SK-N-SH (cell line): ENCODE results near the gene RBM45. TPM values are rescaled to one million over a fixed set of nuclear protein-coding genes. Genes with fewer than 3 reads are reported as not detected.

Experiments used
- CTCF ChIA-PET: fragments of 300-600, 350-600 bp; formaldehyde crosslinking; extraction: SDS; loops from one replicate; lab custom pipeline; 2021; lab: Yijun Ruan, JAX
- POLR2A ChIA-PET: fragments of 350-600 bp; sonication (Branson Sonifier 250); formaldehyde crosslinking; extraction: SDS; loops from one replicate; lab custom pipeline; 2020; ENCODE audit warnings: antibody characterized with exemption, inconsistent platforms; lab: Yijun Ruan, JAX
- DNase-seq: peaks from one replicate; pipeline ENCODE4 v3.0.0; 2012
- H2AFZ ChIP-seq: fragments of 200-600 bp; sonication (generic); 2 replicates; pipeline ENCODE4 v1.8.1; 2016; ENCODE audit warnings: antibody characterized with exemption, mild to moderate bottlenecking, low read depth
- H3F3A ChIP-seq: fragments of 200-600 bp; sonication (generic); replicated peaks from 2 replicates; pipeline ENCODE3; 2016; ENCODE audit warnings: antibody characterized with exemption, mild to moderate bottlenecking; ENCODE audit not compliant: insufficient read depth
- H3K27ac ChIP-seq, 2 experiments: fragments of 200-500 bp in 1 of 2; fragments of 200-600 bp in 1 of 2; sonication (Bioruptor generic) in 1 of 2; sonication (generic), shearing (Covaris generic) in 1 of 2; 2 replicates each; pipeline versions ENCODE4 v1.5.1 to v1.6.1; 2014 to 2016; ENCODE audit warnings: low read depth in 2 of 2, inconsistent platforms in 1 of 2, low read length in 1 of 2, mild to moderate bottlenecking in 1 of 2, mixed read lengths in 1 of 2
- H3K27me3 ChIP-seq: fragments of 200-600 bp; sonication (generic), shearing (Covaris generic); 2 replicates; pipeline ENCODE4 v1.6.1; 2016; ENCODE audit warnings: mixed run types; ENCODE audit not compliant: insufficient read depth
- H3K36me3 ChIP-seq, 2 experiments: fragments of 200-500 bp in 1 of 2; fragments of 200-600 bp in 1 of 2; sonication (Bioruptor generic) in 1 of 2; sonication (generic) in 1 of 2; replicated peaks in 1 of 2; 2 replicates each; pipeline versions ENCODE3 to v1.5.1; 2014 to 2016; ENCODE audit warnings: low read length in 1 of 2, mild to moderate bottlenecking in 1 of 2; ENCODE audit not compliant: insufficient read depth in 2 of 2, control insufficient read depth in 1 of 2
- H3K4me1 ChIP-seq, 2 experiments: fragments of 200-500 bp in 1 of 2; fragments of 200-600 bp in 1 of 2; sonication (Bioruptor generic) in 1 of 2; sonication (generic), shearing (Covaris generic) in 1 of 2; 2 replicates each; pipeline versions ENCODE4 v1.5.1 to v1.6.1; 2014 to 2016; ENCODE audit warnings: low read depth in 1 of 2, low read length in 1 of 2, mixed run types in 1 of 2; ENCODE audit not compliant: insufficient read depth in 2 of 2, control insufficient read depth in 1 of 2
- H3K4me2 ChIP-seq: fragments of 200-600 bp; sonication (generic), shearing (Covaris generic); 2 replicates; pipeline ENCODE4 v1.6.1; 2017; ENCODE audit warnings: mixed run types
- H3K4me3 ChIP-seq, 2 experiments: fragments of 200-500 bp in 1 of 2; fragments of 200-600 bp in 1 of 2; sonication (Bioruptor generic) in 1 of 2; sonication (generic), shearing (Covaris generic) in 1 of 2; 2 replicates each; pipeline versions ENCODE4 v1.5.1 to v1.8.1; 2014 to 2016; ENCODE audit warnings: low read depth in 2 of 2, inconsistent platforms in 1 of 2, low read length in 1 of 2, mild to moderate bottlenecking in 1 of 2, mixed read lengths in 1 of 2, moderate library complexity in 1 of 2
- H3K79me2 ChIP-seq: fragments of 200-600 bp; sonication (generic); 2 replicates; pipeline ENCODE4 v1.8.1; 2017; ENCODE audit warnings: mild to moderate bottlenecking; ENCODE audit not compliant: insufficient read depth
- H3K9ac ChIP-seq: fragments of 200-600 bp; sonication (generic); 2 replicates; pipeline ENCODE4 v1.6.1; 2017; ENCODE audit warnings: mixed run types
- H3K9me2 ChIP-seq: fragments of 200-600 bp; sonication (generic); 2 replicates; pipeline ENCODE4 v1.6.1; 2017; ENCODE audit warnings: mixed run types
- H3K9me3 ChIP-seq: fragments of 200-600 bp; sonication (generic); 2 replicates; pipeline ENCODE4 v1.6.1; 2017; ENCODE audit warnings: mixed run types, mild to moderate bottlenecking, moderate library complexity
- H4K20me1 ChIP-seq: fragments of 200-600 bp; sonication (generic); 2 replicates; pipeline ENCODE4 v1.6.1; 2017; ENCODE audit warnings: mild to moderate bottlenecking, mixed run types; ENCODE audit not compliant: insufficient read depth
- ELF1 ChIP-seq: IDR thresholded peaks from 2 replicates; pipeline ENCODE4 v1.4.0; 2012
- FOXM1 ChIP-seq: IDR thresholded peaks from 2 replicates; pipeline ENCODE4 v1.4.0; 2012; ENCODE audit warnings: low read depth, mild to moderate bottlenecking
- GABPA ChIP-seq: IDR thresholded peaks from 2 replicates; pipeline ENCODE4 v1.4.0; 2012; ENCODE audit warnings: low read depth, mild to moderate bottlenecking
- IRF3 ChIP-seq: fragments of 150-350 bp; IDR thresholded peaks from 2 replicates; pipeline ENCODE4 v1.6.1; 2016; ENCODE audit warnings: mild to moderate bottlenecking, low read depth, low read length
- MEF2A ChIP-seq: IDR thresholded peaks from 2 replicates; pipeline ENCODE4 v1.4.0; 2012; ENCODE audit warnings: low read depth, borderline replicate concordance
- MXI1 ChIP-seq: IDR thresholded peaks from 2 replicates; pipeline ENCODE4 v1.6.1; 2012; ENCODE audit warnings: mild to moderate bottlenecking, low read depth, low read length, improper control_type of control experiment
- NRF1 ChIP-seq: IDR thresholded peaks from 2 replicates; pipeline ENCODE4 v1.6.1; 2012; ENCODE audit warnings: low read depth, mild to moderate bottlenecking, low read length
- PBX3 ChIP-seq: IDR thresholded peaks from 2 replicates; pipeline ENCODE4; 2012
- POLR2AphosphoS5 ChIP-seq: IDR thresholded peaks from 2 replicates; pipeline ENCODE4 v1.6.1; 2012; ENCODE audit warnings: low read depth, low read length
- REST ChIP-seq: IDR thresholded peaks from 2 replicates; pipeline ENCODE4 v1.6.1; 2012; ENCODE audit warnings: mild to moderate bottlenecking, low read depth, low read length, moderate library complexity
- ZBTB33 ChIP-seq: IDR thresholded peaks from 2 replicates; pipeline ENCODE4 v1.4.0; 2012; ENCODE audit warnings: low read depth, borderline replicate concordance
- WGBS: methylation state at CpG from one replicate; pipeline ENCODE4 v1.1.6; 2017; ENCODE audit warnings: low lambda C conversion rate; 5-methylcytosine and 5-hydroxymethylcytosine counted together
- polyA plus RNA-seq, 3 experiments: library from polyadenylated mRNA; depleted of rRNA; stranded (reverse); fragments of >200 nt; gene quantifications; 2 replicates each; pipeline ENCODE4 v1.2.3, GENCODE V29; 2012

Gene RBM45
- polyA plus RNA-seq, 1 of the 3 experiments (the other 2 are of a cell fraction) = 7.0 TPM

GRCh38 chr2:178163395-178163794 lies 51.2 kb downstream of the RBM45 start:
- Histone ChIP-seq H3K27me3 (no peaks in the 10 kb centered on the region), H2AFZ (peak overlapping the region; percentile 62), H3K9me3 (no peaks in the 10 kb centered on the region), H3K79me2 (no peaks in the 10 kb centered on the region), H3K9me2 (no peaks in the 10 kb centered on the region), H3K9ac (no peak overlapping the region), H3K27ac (no peak overlapping the region), H3K36me3 (no peaks in the 10 kb centered on the region), H3F3A (no peaks in the 10 kb centered on the region), H3K4me2 (0 out of 2 replicates have a peak overlapping the region, but pooled peaks have one; percentile 16), H3K4me3 (no peak overlapping the region), H4K20me1 (no peaks in the 10 kb centered on the region), H3K4me1 (no peaks in the 10 kb centered on the region; a peak in 1 of 4 replicates)
- ChIA-PET POLR2A (no interaction called here), CTCF (no interaction called here)
- 76% methylated on average over 4 of the region's 4 CpGs for WGBS
- TF ChIP-seq FOXM1 (no peak), MXI1 (no peak), IRF3 (no peak), POLR2AphosphoS5 (no peak), NRF1 (no peak), MEF2A (no peak), ZBTB33 (no peak), ELF1 (no peak), REST (no peak), GABPA (no peak), PBX3 (no peak)
- no peak for DNase-seq
